MM.1S (cell line): Measurements from ENCODE around the gene CARD9.

Source experiments
- CTCF ChIP-seq: fragments of 300-600 bp; sonication (generic); IDR thresholded peaks from 2 replicates; pipeline ENCODE4 v1.5.1; 2016; ENCODE audit warnings: antibody characterized with exemption, low read length, mixed read lengths
- EZH2 ChIP-seq: fragments of 300-600 bp; sonication (generic); optimal IDR thresholded peaks from 2 replicates; pipeline ENCODE3; 2017; ENCODE audit warnings: low read depth, mild to moderate bottlenecking, antibody characterized with exemption, low read length, mixed read lengths

- TF ChIP-seq CTCF (no peak), EZH2 (no peak)
These were observed 29.6 kb downstream of the CARD9 start for GRCh38 chr9:136343884-136344269.
